HG02885 (cell line): ENCODE measurements around the gene DOCK9.

Experiments used
- ATAC-seq: cut with Tn5 transposase; IDR thresholded peaks from one replicate; pipeline ENCODE4 v1.9.1; 2021; ENCODE audit warnings: mild to moderate bottlenecking; ENCODE audit not compliant: unreplicated experiment, poor library complexity

Gene DOCK9

GRCh38 chr13:98976941-98977340, 923 bp downstream of the DOCK9 start:
- ATAC-seq: no peak

GRCh38 chr13:98976338-98976737, 1.5 kb downstream of the DOCK9 start:
- no peak for ATAC-seq

GRCh38 chr13:98975822-98976261, 2.0 kb downstream of the DOCK9 start:
- ATAC-seq: no peak

- no peak for ATAC-seq
These were observed 3.8 kb downstream of the DOCK9 start for GRCh38 chr13:98974053-98974452.

- ATAC-seq: no peak
These were observed 5.2 kb downstream of the DOCK9 start for GRCh38 chr13:98972627-98973026.

- no peak for ATAC-seq
These were observed 5.8 kb downstream of the DOCK9 start for GRCh38 chr13:98972059-98972458.

- ATAC-seq: no peak
These were observed 7.5 kb downstream of the DOCK9 start for GRCh38 chr13:98970330-98970729.

- no peak for ATAC-seq
These were observed 10.4 kb downstream of the DOCK9 start for GRCh38 chr13:98967491-98967890.

- ATAC-seq: no peak
These were observed 11.8 kb downstream of the DOCK9 start for GRCh38 chr13:98966019-98966418.

- no peak for ATAC-seq
These were observed 12.5 kb downstream of the DOCK9 start for GRCh38 chr13:98965325-98965724.

- ATAC-seq: no peak
These were observed 13.9 kb downstream of the DOCK9 start for GRCh38 chr13:98963917-98964316.

GRCh38 chr13:98962901-98963590, 14.8 kb downstream of the DOCK9 start:
- no peak for ATAC-seq

- no peak for ATAC-seq
These were observed 16.3 kb downstream of the DOCK9 start for GRCh38 chr13:98961503-98962105.

GRCh38 chr13:98960606-98961502, 17.0 kb downstream of the DOCK9 start:
- ATAC-seq: no peak

GRCh38 chr13:98959786-98960605, 17.9 kb downstream of the DOCK9 start:
- ATAC-seq: no peak

GRCh38 chr13:98959291-98959690, 18.6 kb downstream of the DOCK9 start:
- no peak for ATAC-seq

GRCh38 chr13:98958443-98958794, 19.4 kb downstream of the DOCK9 start:
- ATAC-seq: no peak

GRCh38 chr13:98957731-98958442, 20.0 kb downstream of the DOCK9 start:
- no peak for ATAC-seq

GRCh38 chr13:98955336-98955735, 22.5 kb downstream of the DOCK9 start:
- no peak for ATAC-seq

- no peak for ATAC-seq
These were observed 23.6 kb downstream of the DOCK9 start for GRCh38 chr13:98954313-98954712.
